K562 (cell line): ENCODE data around the gene RABGAP1L. TPM values are rescaled to one million over a fixed set of nuclear protein-coding genes. Genes with fewer than 3 reads are reported as not detected.

Source experiments
- ATAC-seq: fragments of 200-7000 bp; cut with Tn5 transposase; 3 replicates; pipeline ENCODE4 v1.9.1; 2020; ENCODE audit warnings: moderate library complexity
- BruUV-seq: library from RNA; stranded (reverse); fragments of 400-500 nt; replicated peaks from 2 replicates; lab custom pipeline; 2021; lab: Mats Ljungman, UMichigan
- CTCF ChIA-PET: fragments of 300-600 bp; formaldehyde crosslinking; extraction: SDS; loops from one replicate; lab custom pipeline; 2021; ENCODE audit warnings: low intra/inter-chr PET ratio; lab: Yijun Ruan, JAX
- POLR2A ChIA-PET: fragments of 300-600, 350-650 bp; sonication (Branson Sonifier 250); formaldehyde crosslinking; extraction: SDS; loops from one replicate; lab custom pipeline; 2021; ENCODE audit warnings: antibody characterized with exemption, inconsistent platforms; lab: Yijun Ruan, JAX
- DNase-seq, 4 experiments: peaks; one replicate each; pipeline versions ENCODE4 v3.0.0 to v3.0.0-alpha.2; 2011 to 2018; ENCODE audit warnings: low spot score in 3 of 4, mixed read lengths in 3 of 4; ENCODE audit errors: extremely low read depth in 1 of 4
- FAIRE-seq: peaks from 2 replicates; lab custom pipeline; 2011; peaks lifted over from hg19 to GRCh38; lab: Jason Lieb, UNC
- H2AFZ ChIP-seq: 2 replicates; pipeline ENCODE4 v1.6.0; 2011; ENCODE audit warnings: low read depth, low read length, control low read depth, inconsistent platforms
- H3K27ac ChIP-seq: fragments of 200-600 bp; 3 replicates; pipeline ENCODE4 v1.8.0; 2011; ENCODE audit warnings: low read depth, mild to moderate bottlenecking, control low read depth, inconsistent platforms, low read length, moderate library complexity, mixed read lengths; ENCODE audit errors: extremely low read depth
- H3K27me3 ChIP-seq, 2 experiments: fragments of 300-600 bp in 1 of 2; 2 replicates in 1 of 2; 3 replicates in 1 of 2; pipeline versions ENCODE4 v1.6.0 to v1.8.0; 2011; ENCODE audit warnings: inconsistent platforms in 2 of 2, low read length in 2 of 2, mild to moderate bottlenecking in 1 of 2, mixed read lengths in 1 of 2, moderate library complexity in 1 of 2; ENCODE audit not compliant: control insufficient read depth in 2 of 2, insufficient read depth in 2 of 2
- H3K36me3 ChIP-seq: fragments of 300-600 bp; 3 replicates; pipeline ENCODE4 v1.8.0; 2011; ENCODE audit warnings: mild to moderate bottlenecking, low read length, inconsistent platforms; ENCODE audit not compliant: control insufficient read depth, insufficient read depth
- H3K4me1 ChIP-seq, 2 experiments: fragments of 200-600 bp in 1 of 2; replicated peaks in 1 of 2; 2 replicates in 1 of 2; 3 replicates in 1 of 2; pipeline versions ENCODE4 v1.5.1 to v1.8.0; 2011; ENCODE audit warnings: inconsistent platforms in 2 of 2, low read length in 2 of 2, mild to moderate bottlenecking in 1 of 2, mixed read lengths in 1 of 2, moderate library complexity in 1 of 2; ENCODE audit not compliant: control insufficient read depth in 2 of 2, insufficient read depth in 2 of 2
- H3K4me2 ChIP-seq: 2 replicates; pipeline ENCODE4 v1.6.1; 2011; ENCODE audit warnings: low read length, control low read depth, inconsistent platforms, mixed read lengths; ENCODE audit not compliant: insufficient read depth
- H3K4me3 ChIP-seq: fragments of 200-600 bp; sonication (generic), shearing (Covaris generic); 2 replicates; pipeline ENCODE4 v1.5.1; 2016; ENCODE audit warnings: control low read depth, inconsistent platforms
- H3K79me2 ChIP-seq: fragments of 200-600 bp; 3 replicates; pipeline ENCODE4 v1.8.0; 2011; ENCODE audit warnings: low read length, inconsistent platforms; ENCODE audit not compliant: control insufficient read depth, insufficient read depth
- H3K9ac ChIP-seq, 2 experiments: 2 replicates each; pipeline versions ENCODE4 v1.6.0 to v1.6.1; 2011; ENCODE audit warnings: low read depth in 2 of 2, low read length in 2 of 2, control low read depth in 1 of 2, inconsistent platforms in 1 of 2, mild to moderate bottlenecking in 1 of 2, mixed read lengths in 1 of 2; ENCODE audit not compliant: insufficient read depth in 1 of 2
- H3K9me1 ChIP-seq: one replicate; pipeline ENCODE4 v1.6.0; 2011; ENCODE audit warnings: inconsistent platforms, mild to moderate bottlenecking, low read length, moderate library complexity; ENCODE audit not compliant: control insufficient read depth, insufficient read depth
- H3K9me3 ChIP-seq: replicated peaks from 2 replicates; pipeline ENCODE4 v1.5.1; 2011; ENCODE audit warnings: low read depth, low read length, inconsistent platforms; ENCODE audit not compliant: control insufficient read depth, insufficient read depth
- H4K20me1 ChIP-seq: replicated peaks from 2 replicates; pipeline ENCODE4 v1.6.1; 2011; ENCODE audit warnings: low read length, inconsistent platforms, mixed read lengths; ENCODE audit not compliant: control insufficient read depth, insufficient read depth
- CBX2 ChIP-seq: fragments of 200-600 bp; sonication (generic); IDR thresholded peaks from one replicate; pipeline ENCODE4 v1.6.1; 2012; ENCODE audit warnings: mild to moderate bottlenecking, low read length, inconsistent platforms; ENCODE audit not compliant: insufficient read depth, poor library complexity, severe bottlenecking
- NCOA1 ChIP-seq: fragments of 450-650 bp; IDR thresholded peaks from 2 replicates; pipeline ENCODE4 v1.6.1; 2016; ENCODE audit warnings: low read depth
- NFIC ChIP-seq: fragments of 450-650 bp; IDR thresholded peaks from 2 replicates; pipeline ENCODE4 v1.6.1; 2017; ENCODE audit warnings: mild to moderate bottlenecking, inconsistent platforms
- POLR2A ChIP-seq: fragments of 450-650 bp; conservative IDR thresholded peaks from 2 replicates; pipeline ENCODE4 v1.6.1; 2016
- RBM25 ChIP-seq: fragments of 200-400 bp; formaldehyde crosslinking; IDR thresholded peaks from 2 replicates; pipeline ENCODE4 v1.6.1; 2018; ENCODE audit warnings: low read length, low read depth, moderate library complexity; ENCODE audit not compliant: severe bottlenecking
- SAFB ChIP-seq: fragments of 200-400 bp; formaldehyde crosslinking; IDR thresholded peaks from 2 replicates; pipeline ENCODE4 v1.6.1; 2017; ENCODE audit warnings: low read depth, low read length, borderline replicate concordance
- SNIP1 ChIP-seq: fragments of 450-650 bp; IDR thresholded peaks from 2 replicates; pipeline ENCODE4 v1.7.1; 2017; ENCODE audit warnings: low read depth, mild to moderate bottlenecking
- ZNF224 ChIP-seq: sonication (generic); formaldehyde crosslinking; IDR thresholded peaks from 2 replicates; pipeline ENCODE4 v1.8.0; 2022; ENCODE audit warnings: mild to moderate bottlenecking, missing genetic modification reagents
- WGBS: fragments of 100-300 bp; shearing (Covaris generic); methylation state at CpG from one replicate; pipeline ENCODE4 v1.1.6; 2016; ENCODE audit warnings: low coverage, mixed read lengths; ENCODE audit not compliant: insufficient coverage; ENCODE audit errors: missing lambda C conversion rate; 5-methylcytosine and 5-hydroxymethylcytosine counted together
- in situ Hi-C: fragments of 300-500 bp; cut with MboI; formaldehyde crosslinking; loops from 4 replicates; pipeline ENCODE4 v1.15.0; 2018; ENCODE audit warnings: inconsistent platforms, mixed read lengths
- intact Hi-C: fragments of 100-400 bp; cut with micrococcal nuclease; formaldehyde crosslinking; loops from 2 replicates; pipeline ENCODE4 v1.14.2; 2022
- polyA plus RNA-seq, 8 experiments: library from polyadenylated mRNA; depleted of rRNA in 4 of 8; stranded (reverse) in 5 of 8; unstranded in 3 of 8; fragments of >200 nt; fragmentation: Nextera tagmentation in 2 of 8; fragmentation: Illumina TruSeq in 1 of 8; extraction: Ambion mirVana in 2 of 8; extraction: Trizol in 1 of 8; gene quantifications; 2 replicates each; pipeline versions ENCODE4 v1.2.1 to v1.2.3, GENCODE V29; 2011 to 2014; ENCODE audit warnings: inconsistent platforms in 1 of 8, missing spikeins in 1 of 8
- total RNA-seq, 7 experiments: library from RNA; depleted of rRNA in 6 of 7; stranded (reverse); fragments of >200 nt in 6 of 7; fragmentation: Illumina TruSeq in 2 of 7; extraction: Trizol in 2 of 7; gene quantifications; 2 replicates each; pipeline versions ENCODE4 v1.2.1 to v1.2.3, GENCODE V29; 2011 to 2021; ENCODE audit warnings: low replicate concordance in 1 of 7
- TF ChIP-seq, protein P1 (sequence below): IDR thresholded peaks from 2 replicates; pipeline ENCODE4 v1.6.1; 2014; ENCODE audit warnings: antibody characterized with exemption
- TF ChIP-seq, protein P2 (sequence below): sonication (generic); formaldehyde crosslinking; IDR thresholded peaks from 2 replicates; pipeline ENCODE4 v1.8.1; 2023; ENCODE audit warnings: mild to moderate bottlenecking, missing genetic modification reagents

Gene RABGAP1L
- total and polyA plus RNA-seq, 9 of the 15 experiments (the other 6 are each of a cell fraction or from before 2014, with no cell fraction given), result 16.5 to 44.9 (median 26.7) TPM

DNA sequence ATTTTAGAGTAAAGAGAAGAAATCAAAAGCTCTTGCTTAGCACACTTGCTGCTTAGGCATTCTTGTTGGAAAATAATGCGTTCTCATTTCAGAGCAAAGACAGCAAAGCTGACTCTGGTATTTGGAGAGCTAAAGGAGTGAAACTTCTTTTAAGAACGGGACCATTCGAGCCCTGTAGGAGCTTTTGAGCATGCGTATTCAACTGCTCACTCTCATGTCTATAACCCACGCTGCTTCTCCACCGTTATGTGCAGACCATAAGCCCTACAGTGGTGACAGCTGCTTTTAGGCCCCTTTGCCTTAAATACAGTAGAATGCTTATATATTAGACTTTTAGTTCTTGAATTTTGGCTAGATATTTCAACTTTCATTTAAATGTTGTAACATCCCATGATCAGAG is 626.2 kb downstream of the RABGAP1L start:
- no peak overlapping the region for H3K4me3 ChIP-seq
- H3K4me1 ChIP-seq, result peaks cover 4 to 13% of the 10 kb centered on the region in 2 experiments; a peak in 4 of 5 replicates
- no peak overlapping the region for H3K4me2 ChIP-seq
- ATAC-seq (no peak), FAIRE-seq (no peak), DNase-seq (no peak)
- ChIA-PET POLR2A (interaction anchor here (1.1 kb wide), 1 partner anchor 13 kb away, joined by 3 read pairs; no protein-coding TSS in a partner anchor), CTCF (no interaction called here)
- H3K36me3 ChIP-seq, result no peaks in the 10 kb centered on the region
- no TSS peak for BruUV-seq
- no peaks in the 10 kb centered on the region for H3K79me2 ChIP-seq
- in situ Hi-C loops (no loop called here), intact Hi-C loops (no loop called here)
- H3K9me1 ChIP-seq, result no peaks in the 10 kb centered on the region
- no peak overlapping the region for H3K27ac ChIP-seq
- no peaks in the 10 kb centered on the region for H4K20me1 ChIP-seq
- H3K9ac ChIP-seq, result no peak overlapping the region
- no peaks in the 10 kb centered on the region for H3K27me3 ChIP-seq
- TF ChIP-seq SAFB, result no peak
- no peaks in the 10 kb centered on the region for H3K9me3 ChIP-seq
- no peak overlapping the region for H2AFZ ChIP-seq
- WGBS, result 66% methylated on average over 6 of the region's 6 CpGs

DNA sequence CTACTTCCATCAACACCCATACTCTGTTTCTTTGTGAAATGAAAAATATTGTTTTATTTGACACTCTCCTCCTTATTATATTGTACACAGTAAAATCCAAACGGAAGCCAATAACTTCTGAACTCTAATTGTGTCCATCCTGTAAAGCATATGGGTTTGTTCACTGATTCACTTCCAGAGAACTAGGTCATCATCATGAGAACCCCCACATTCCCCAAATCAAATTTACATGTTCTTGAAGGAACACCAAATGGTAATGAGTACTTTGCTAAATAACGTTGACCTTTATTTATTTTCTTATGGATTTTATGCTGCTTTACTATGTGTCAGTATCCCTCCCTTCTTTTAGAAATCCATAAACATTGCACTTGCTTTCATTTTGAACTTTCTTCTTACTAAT is 627.0 kb downstream of the RABGAP1L start:
- DNase-seq, result no peak
- ATAC-seq, result no peak
- no peak overlapping the region for H3K4me2 ChIP-seq
- H3K4me1 ChIP-seq, result peaks cover 4 to 13% of the 10 kb centered on the region in 2 experiments; a peak in 4 of 5 replicates
- H3K27me3 ChIP-seq, result no peaks in the 10 kb centered on the region
- no peak overlapping the region for H3K9ac ChIP-seq
- H3K36me3 ChIP-seq, result no peaks in the 10 kb centered on the region
- no TSS peak for BruUV-seq
- no peaks in the 10 kb centered on the region for H3K9me1 ChIP-seq
- no peak overlapping the region for H2AFZ ChIP-seq
- FAIRE-seq, result no peak
- ChIA-PET CTCF (no interaction called here), POLR2A (interaction anchor here (1.1 kb wide), 1 partner anchor 12 kb away, joined by 3 read pairs; no protein-coding TSS in a partner anchor)
- no peaks in the 10 kb centered on the region for H4K20me1 ChIP-seq
- H3K27ac ChIP-seq, result no peak overlapping the region
- intact Hi-C loops, result no loop called here
- H3K79me2 ChIP-seq, result no peaks in the 10 kb centered on the region
- H3K9me3 ChIP-seq, result no peaks in the 10 kb centered on the region
- in situ Hi-C loops, result no loop called here
- 4% methylated on average over 2 of the region's 2 CpGs for WGBS
- H3K4me3 ChIP-seq, result no peak overlapping the region
- TF ChIP-seq NCOA1, result no peak
- TF ChIP-seq, protein P1, sequence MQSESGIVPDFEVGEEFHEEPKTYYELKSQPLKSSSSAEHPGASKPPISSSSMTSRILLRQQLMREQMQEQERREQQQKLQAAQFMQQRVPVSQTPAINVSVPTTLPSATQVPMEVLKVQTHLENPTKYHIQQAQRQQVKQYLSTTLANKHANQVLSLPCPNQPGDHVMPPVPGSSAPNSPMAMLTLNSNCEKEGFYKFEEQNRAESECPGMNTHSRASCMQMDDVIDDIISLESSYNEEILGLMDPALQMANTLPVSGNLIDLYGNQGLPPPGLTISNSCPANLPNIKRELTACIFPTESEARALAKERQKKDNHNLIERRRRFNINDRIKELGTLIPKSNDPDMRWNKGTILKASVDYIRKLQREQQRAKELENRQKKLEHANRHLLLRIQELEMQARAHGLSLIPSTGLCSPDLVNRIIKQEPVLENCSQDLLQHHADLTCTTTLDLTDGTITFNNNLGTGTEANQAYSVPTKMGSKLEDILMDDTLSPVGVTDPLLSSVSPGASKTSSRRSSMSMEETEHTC, result no peak
- TF ChIP-seq, protein P2, sequence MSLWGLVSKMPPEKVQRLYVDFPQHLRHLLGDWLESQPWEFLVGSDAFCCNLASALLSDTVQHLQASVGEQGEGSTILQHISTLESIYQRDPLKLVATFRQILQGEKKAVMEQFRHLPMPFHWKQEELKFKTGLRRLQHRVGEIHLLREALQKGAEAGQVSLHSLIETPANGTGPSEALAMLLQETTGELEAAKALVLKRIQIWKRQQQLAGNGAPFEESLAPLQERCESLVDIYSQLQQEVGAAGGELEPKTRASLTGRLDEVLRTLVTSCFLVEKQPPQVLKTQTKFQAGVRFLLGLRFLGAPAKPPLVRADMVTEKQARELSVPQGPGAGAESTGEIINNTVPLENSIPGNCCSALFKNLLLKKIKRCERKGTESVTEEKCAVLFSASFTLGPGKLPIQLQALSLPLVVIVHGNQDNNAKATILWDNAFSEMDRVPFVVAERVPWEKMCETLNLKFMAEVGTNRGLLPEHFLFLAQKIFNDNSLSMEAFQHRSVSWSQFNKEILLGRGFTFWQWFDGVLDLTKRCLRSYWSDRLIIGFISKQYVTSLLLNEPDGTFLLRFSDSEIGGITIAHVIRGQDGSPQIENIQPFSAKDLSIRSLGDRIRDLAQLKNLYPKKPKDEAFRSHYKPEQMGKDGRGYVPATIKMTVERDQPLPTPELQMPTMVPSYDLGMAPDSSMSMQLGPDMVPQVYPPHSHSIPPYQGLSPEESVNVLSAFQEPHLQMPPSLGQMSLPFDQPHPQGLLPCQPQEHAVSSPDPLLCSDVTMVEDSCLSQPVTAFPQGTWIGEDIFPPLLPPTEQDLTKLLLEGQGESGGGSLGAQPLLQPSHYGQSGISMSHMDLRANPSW, result no peak
- TF ChIP-seq CBX2, result no peak
- no peak for TF ChIP-seq SNIP1
- no peak for TF ChIP-seq POLR2A
- TF ChIP-seq NFIC, result no peak
- TF ChIP-seq RBM25, result no peak
- no peak for TF ChIP-seq ZNF224
